SJCRH30 (cell line): ENCODE measurements around the gene UBA5. TPM values are rescaled to one million over a fixed set of nuclear protein-coding genes. Genes with fewer than 3 reads are reported as not detected.
A peak's percentile ranks its signal among the peaks of the same experiment; 100 is the strongest.

Source experiments
- DNase-seq, 2 experiments: peaks; one replicate each; pipeline ENCODE4 v3.0.0-alpha.2; 2015 to 2020
- H3K27ac ChIP-seq: fragments of 250-450 bp; sonication (Bioruptor Pico); 2 replicates; pipeline ENCODE4 v1.5.1; 2020; ENCODE audit warnings: mild to moderate bottlenecking, moderate library complexity
- H3K27me3 ChIP-seq: fragments of 250-450 bp; sonication (Bioruptor Pico); 2 replicates; pipeline ENCODE4 v1.5.1; 2020; ENCODE audit warnings: mild to moderate bottlenecking, moderate library complexity
- H3K36me3 ChIP-seq: fragments of 250-450 bp; sonication (Bioruptor Pico); 2 replicates; pipeline ENCODE4 v1.5.1; 2020; ENCODE audit warnings: mild to moderate bottlenecking, moderate library complexity
- H3K4me1 ChIP-seq: fragments of 250-450 bp; sonication (Bioruptor Pico); 2 replicates; pipeline ENCODE4 v1.5.1; 2020; ENCODE audit warnings: mild to moderate bottlenecking, moderate library complexity
- H3K4me3 ChIP-seq: fragments of 250-450 bp; sonication (Bioruptor Pico); 2 replicates; pipeline ENCODE4 v1.5.1; 2020; ENCODE audit warnings: mild to moderate bottlenecking, moderate library complexity
- H3K9me3 ChIP-seq: fragments of 250-450 bp; sonication (Bioruptor Pico); replicated peaks from 2 replicates; pipeline ENCODE4 v1.5.1; 2020; ENCODE audit warnings: mild to moderate bottlenecking, moderate library complexity
- total RNA-seq: library from RNA; depleted of rRNA; stranded (reverse); fragments of >200 nt; shearing (Covaris generic); gene quantifications from 2 replicates; pipeline ENCODE4 v1.2.3, GENCODE V29; 2014

The UBA5 gene
- total RNA-seq, 1 experiment from 2014 or later = 52.6 TPM

DNA sequence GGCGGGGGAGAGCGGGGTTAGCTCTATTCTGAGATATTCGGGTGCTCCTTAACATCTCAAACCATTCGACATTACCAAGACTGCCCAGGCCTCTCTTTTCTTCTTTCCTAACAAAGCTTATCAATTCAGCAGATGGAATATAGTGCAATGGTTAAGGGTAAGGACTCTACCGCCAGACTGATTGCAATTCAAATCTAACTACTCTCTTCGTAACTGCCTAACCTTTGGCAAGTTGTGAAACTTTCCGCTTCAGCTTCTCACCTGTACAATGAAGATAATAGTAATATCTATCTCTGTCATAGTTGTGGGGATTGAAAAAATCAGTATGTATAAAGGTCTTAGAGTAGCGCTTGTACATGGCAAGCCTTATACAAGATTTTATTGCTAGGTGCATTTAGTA lies 972 bp downstream of the UBA5 start:
- H3K27ac ChIP-seq = no peak overlapping the region
- H3K4me3 ChIP-seq = peak overlapping the region; percentile 99
- peaks cover 3% of the 10 kb centered on the region; the same call in 1 of the 2 replicates for H3K4me1 ChIP-seq
- peaks cover 3% of the 10 kb centered on the region; the same call in 1 of the 2 replicates for H3K36me3 ChIP-seq
- no peaks in the 10 kb centered on the region for H3K27me3 ChIP-seq
- no peaks in the 10 kb centered on the region for H3K9me3 ChIP-seq
- DNase-seq = peak in 1 of 2 experiments; percentile 6

DNA sequence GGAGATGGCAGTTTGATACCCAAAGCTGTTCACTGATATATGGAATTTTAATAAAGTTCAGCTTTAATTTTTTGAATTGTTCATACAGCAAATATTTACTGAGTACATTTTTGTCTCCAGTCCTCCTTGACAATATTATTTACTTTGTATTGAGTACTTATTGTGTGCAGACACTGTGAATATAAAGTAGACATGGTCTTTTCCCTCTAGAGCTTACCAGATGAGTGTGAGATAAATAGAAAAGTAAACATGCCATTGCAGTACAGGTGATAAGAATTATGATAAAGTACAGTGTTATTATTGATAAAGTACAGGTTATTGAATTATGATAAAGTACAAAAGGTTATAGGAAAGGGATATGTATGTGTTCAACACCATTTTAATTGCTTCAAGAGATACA lies 2.1 kb downstream of the UBA5 start:
- H3K9me3 ChIP-seq = no peaks in the 10 kb centered on the region
- H3K4me1 ChIP-seq = peaks cover 3% of the 10 kb centered on the region; the same call in 1 of the 2 replicates
- no peak for DNase-seq
- H3K27me3 ChIP-seq = no peaks in the 10 kb centered on the region
- H3K36me3 ChIP-seq = peaks cover 8% of the 10 kb centered on the region
- H3K4me3 ChIP-seq = no peak overlapping the region
- H3K27ac ChIP-seq = no peak overlapping the region

DNA sequence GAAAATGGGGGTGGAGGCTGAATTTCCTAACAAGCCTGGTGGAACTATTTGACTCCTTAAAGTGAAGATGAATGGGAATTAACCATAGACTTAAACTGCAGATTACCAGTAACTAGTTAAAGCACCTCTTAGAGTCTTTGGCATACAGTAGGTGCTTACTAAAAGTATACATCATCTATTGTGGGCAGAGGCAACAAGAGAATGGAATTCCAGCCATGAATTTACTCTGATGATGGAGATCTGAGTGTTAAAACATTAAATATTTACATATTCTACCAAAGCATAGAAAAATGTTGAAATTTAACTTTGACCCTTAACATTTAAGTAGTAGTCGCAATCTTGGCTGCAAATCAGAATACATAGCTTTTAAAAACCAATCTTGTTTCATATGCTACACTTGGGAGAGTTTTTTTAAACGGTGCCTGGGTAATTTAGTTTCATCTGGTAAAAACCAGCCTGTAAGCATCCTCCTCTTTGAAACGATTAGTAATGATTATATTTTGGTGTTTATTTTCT lies 5.2 kb downstream of the UBA5 start:
- no peak overlapping the region for H3K27ac ChIP-seq
- no peaks in the 10 kb centered on the region for H3K9me3 ChIP-seq
- H3K36me3 ChIP-seq = peaks cover 24% of the 10 kb centered on the region
- DNase-seq = no peak
- no peaks in the 10 kb centered on the region for H3K27me3 ChIP-seq
- H3K4me3 ChIP-seq = no peak overlapping the region
- no peaks in the 10 kb centered on the region for H3K4me1 ChIP-seq

DNA sequence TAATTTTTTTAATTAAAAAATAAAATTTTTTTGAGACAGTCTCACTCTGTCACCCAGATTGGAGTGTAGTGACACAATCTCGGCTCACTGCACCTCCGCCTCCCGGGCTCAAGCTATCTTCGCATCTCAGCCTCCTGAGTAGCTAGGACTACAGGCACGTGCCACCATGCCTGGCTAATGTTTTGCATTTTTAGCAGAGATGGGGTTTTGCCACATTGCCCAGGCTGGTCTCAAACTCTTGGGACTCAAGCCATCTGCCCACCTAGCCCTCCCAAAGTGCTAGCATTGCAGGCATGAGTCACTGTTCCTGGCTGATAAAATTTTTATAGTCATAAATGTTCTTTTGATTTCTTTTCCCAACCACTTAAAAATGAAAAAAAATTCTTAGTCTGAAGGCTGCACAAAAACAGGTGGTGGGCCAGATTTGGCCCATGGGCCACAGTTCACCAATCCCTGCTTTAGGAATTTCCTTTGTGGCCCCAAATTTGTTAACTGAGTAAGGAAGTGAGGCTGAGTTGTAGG lies 9.2 kb downstream of the UBA5 start:
- no peaks in the 10 kb centered on the region for H3K27me3 ChIP-seq
- H3K9me3 ChIP-seq = no peaks in the 10 kb centered on the region
- peaks cover 46% of the 10 kb centered on the region for H3K36me3 ChIP-seq
- DNase-seq = no peak
- no peaks in the 10 kb centered on the region for H3K4me1 ChIP-seq
- H3K27ac ChIP-seq = no peak overlapping the region
- no peak overlapping the region for H3K4me3 ChIP-seq

DNA sequence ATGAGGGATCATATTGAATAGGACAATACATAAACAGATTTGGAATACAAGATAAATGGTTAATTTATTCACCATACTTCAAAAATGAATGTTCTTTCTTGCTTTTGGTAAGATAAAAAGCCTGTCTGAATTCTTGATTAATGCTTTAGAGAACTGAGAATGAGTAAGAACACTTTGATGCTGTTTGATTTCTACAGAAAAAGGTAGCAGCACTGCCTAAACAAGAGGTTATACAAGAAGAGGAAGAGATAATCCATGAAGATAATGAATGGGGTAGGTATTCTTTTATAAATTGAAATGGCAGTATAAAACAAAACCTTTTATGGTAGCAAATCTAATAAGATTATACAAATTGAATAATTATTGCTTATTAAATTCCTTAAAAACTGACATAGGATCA lies 15.3 kb downstream of the UBA5 start:
- Histone ChIP-seq H3K36me3 (peaks cover 70% of the 10 kb centered on the region), H3K27me3 (no peaks in the 10 kb centered on the region), H3K4me3 (no peak overlapping the region), H3K27ac (no peak overlapping the region), H3K9me3 (no peaks in the 10 kb centered on the region), H3K4me1 (no peaks in the 10 kb centered on the region)
- DNase-seq = no peak

DNA sequence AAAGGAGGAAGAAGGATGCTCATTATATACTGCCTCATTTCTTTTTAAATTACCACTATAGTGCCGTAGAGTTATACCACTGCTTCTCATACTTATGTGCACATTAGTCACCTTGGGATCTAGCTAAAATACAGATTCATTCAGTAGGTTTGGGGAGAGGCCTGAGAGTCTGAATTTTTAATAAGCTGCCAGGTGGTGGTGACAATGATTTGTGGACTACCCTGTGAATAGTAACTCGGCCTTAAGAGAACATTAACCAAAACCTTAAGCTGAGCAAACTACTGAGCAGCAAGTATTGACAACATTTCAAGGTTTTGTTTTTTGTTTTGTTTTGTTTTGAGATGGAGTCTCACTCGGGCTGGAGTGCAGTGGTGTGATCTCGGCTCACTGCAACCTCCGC lies 19.8 kb downstream of the UBA5 start:
- peak in 1 of 2 experiments; percentile 15 for DNase-seq
- Histone ChIP-seq H3K4me3 (no peak overlapping the region), H3K9me3 (no peaks in the 10 kb centered on the region), H3K36me3 (peaks cover 70% of the 10 kb centered on the region), H3K27me3 (no peaks in the 10 kb centered on the region), H3K27ac (no peak overlapping the region), H3K4me1 (no peaks in the 10 kb centered on the region)

DNA sequence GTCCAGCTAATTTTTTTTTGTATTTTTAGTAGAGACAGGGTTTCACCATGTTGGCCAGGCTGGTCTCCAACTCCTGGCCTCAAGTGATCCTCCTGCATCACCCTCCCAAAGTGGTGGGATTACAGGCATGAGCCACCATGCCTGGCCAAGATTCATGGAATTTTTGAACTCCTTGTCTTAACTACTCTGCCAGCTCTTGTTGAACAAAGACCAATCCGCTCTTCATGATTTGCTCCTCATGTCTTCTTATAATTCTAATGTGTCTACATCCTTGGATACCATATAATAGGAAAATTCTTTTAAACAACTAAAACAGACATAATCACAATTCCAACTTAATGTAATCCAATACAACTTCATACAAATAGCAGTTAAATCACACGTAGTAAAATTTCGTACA lies 21.3 kb downstream of the UBA5 start:
- no peaks in the 10 kb centered on the region for H3K4me1 ChIP-seq
- no peak overlapping the region for H3K4me3 ChIP-seq
- H3K9me3 ChIP-seq = no peaks in the 10 kb centered on the region
- H3K36me3 ChIP-seq = peaks cover 58% of the 10 kb centered on the region
- no peaks in the 10 kb centered on the region for H3K27me3 ChIP-seq
- H3K27ac ChIP-seq = no peak overlapping the region
- no peak for DNase-seq

DNA sequence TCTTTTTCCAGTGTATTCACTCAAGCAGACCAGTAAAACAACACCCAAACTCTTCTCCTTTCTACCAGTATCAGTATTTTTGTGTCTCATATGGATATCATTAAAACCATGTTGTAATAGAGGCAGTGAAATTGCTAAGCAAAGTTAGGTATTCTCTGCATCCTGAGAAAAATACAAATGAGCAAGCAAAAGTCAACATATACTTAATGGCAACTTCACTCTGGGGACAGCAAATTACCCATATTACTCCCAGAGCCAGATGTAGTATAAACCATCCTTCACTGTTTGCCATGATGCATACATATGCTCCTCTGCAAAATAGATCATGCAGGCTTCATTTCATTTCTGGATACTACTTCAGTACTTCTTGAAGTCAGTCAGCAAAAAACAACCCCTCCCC lies 22.1 kb downstream of the UBA5 start:
- no peak for DNase-seq
- no peak overlapping the region for H3K27ac ChIP-seq
- no peaks in the 10 kb centered on the region for H3K9me3 ChIP-seq
- no peaks in the 10 kb centered on the region for H3K4me1 ChIP-seq
- no peaks in the 10 kb centered on the region for H3K27me3 ChIP-seq
- H3K36me3 ChIP-seq = peaks cover 54% of the 10 kb centered on the region
- no peak overlapping the region for H3K4me3 ChIP-seq

DNA sequence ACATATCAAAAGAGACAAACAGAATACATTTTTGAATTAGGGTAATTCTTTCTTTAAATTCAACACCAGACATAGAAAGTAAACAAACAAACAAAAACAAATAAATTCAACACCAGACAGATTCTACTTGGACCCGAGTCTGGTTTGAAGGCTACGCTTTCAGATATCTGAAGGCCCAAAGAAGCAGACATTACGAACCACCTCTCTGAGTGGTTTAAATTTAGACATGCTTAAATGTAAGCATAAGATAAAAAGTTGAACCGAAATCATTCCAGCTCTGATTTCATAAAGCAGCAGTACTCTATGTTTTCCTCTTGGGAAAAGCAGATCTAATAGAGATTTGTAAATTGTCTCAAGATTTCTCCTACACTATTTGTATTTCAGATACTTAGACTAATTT lies 29.9 kb downstream of the UBA5 start:
- Histone ChIP-seq H3K9me3 (no peaks in the 10 kb centered on the region), H3K4me3 (no peak overlapping the region), H3K36me3 (peaks cover 62% of the 10 kb centered on the region), H3K4me1 (no peaks in the 10 kb centered on the region), H3K27me3 (no peaks in the 10 kb centered on the region), H3K27ac (no peak overlapping the region)
- no peak for DNase-seq

DNA sequence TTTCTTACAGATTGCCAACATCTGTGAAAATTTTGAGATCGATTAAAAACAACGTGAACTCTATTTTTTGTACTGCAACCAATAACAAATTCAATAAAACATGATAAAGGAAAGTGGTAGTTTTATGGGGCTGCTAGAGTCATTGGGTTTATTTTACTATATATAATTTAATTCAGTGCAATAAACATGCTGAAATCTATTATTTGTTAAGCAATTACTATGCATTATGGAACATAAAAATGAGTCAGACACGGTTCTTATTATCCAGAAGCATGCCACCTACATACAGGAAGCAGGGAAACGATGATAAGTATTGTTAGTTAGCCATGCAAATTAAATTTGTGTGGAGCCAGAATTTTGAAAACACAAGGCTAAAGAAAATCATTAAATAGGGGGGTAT lies 34.9 kb downstream of the UBA5 start:
- Histone ChIP-seq H3K27ac (no peak overlapping the region), H3K4me3 (no peak overlapping the region), H3K27me3 (no peaks in the 10 kb centered on the region), H3K9me3 (no peaks in the 10 kb centered on the region), H3K4me1 (no peaks in the 10 kb centered on the region), H3K36me3 (peaks cover 57% of the 10 kb centered on the region)
- no peak for DNase-seq

DNA sequence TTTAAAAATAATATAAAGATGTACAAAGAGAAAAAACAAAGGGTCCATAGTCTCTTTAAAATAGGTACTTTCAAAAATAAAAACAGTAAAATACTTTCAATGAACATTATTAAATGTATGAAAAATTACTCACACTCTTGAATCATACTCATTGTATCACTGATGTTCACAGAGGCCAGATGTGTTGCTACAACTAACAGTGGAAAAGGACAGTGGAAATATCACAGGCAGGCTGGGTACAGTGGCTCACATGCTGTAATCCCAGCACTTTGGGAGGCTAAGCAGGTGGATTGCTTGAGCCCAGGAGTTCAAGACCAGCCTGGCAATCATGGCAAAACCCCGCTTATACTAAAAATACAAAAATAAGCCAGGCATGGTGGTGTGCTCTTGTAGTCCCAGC lies 35.3 kb downstream of the UBA5 start:
- Histone ChIP-seq H3K27me3 (no peaks in the 10 kb centered on the region), H3K9me3 (no peaks in the 10 kb centered on the region), H3K4me3 (no peak overlapping the region), H3K27ac (no peak overlapping the region), H3K36me3 (peaks cover 57% of the 10 kb centered on the region), H3K4me1 (no peaks in the 10 kb centered on the region)
- no peak for DNase-seq

DNA sequence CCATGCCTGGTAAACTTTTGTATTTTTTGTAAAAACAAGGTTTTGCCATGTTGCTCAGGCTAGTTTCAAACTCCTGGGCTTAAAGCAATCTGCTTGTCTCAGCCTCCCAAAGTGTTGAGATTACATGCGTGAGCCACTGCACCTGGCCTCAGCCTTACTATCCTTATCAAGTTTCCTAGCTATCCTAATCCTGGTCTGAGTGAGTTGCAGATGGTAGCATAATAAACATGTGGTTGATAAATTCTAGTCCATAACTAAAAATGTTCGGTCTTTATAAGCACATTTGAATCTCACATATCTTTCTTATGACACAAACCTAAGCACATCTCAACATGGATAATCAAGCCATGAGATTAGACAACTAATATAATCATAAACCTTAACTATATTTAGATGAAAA lies 43.6 kb downstream of the UBA5 start:
- no peak overlapping the region for H3K4me3 ChIP-seq
- H3K27ac ChIP-seq = no peak overlapping the region
- DNase-seq = no peak
- H3K27me3 ChIP-seq = no peaks in the 10 kb centered on the region
- no peaks in the 10 kb centered on the region for H3K9me3 ChIP-seq
- H3K4me1 ChIP-seq = no peaks in the 10 kb centered on the region
- peaks cover 45% of the 10 kb centered on the region for H3K36me3 ChIP-seq

DNA sequence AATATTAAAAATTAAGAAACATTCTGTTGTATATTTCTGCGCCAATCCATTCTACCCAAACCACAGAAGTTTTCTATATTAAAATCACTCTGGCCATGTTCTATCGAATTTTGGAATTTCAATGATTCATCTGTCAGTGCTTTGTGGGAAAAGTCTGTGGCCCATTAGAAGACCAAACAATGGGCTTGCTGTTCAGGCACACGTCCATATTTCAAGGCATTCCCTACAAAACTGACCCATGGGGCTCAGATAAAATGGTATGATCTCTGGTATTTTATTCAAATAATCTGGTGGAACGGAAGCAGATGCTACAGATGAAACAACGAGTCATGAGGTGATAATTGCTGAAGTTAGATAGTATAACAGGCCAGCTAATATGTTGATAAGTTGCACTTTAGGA lies 49.6 kb downstream of the UBA5 start:
- Histone ChIP-seq H3K27ac (no peak overlapping the region), H3K4me1 (no peaks in the 10 kb centered on the region), H3K4me3 (no peak overlapping the region), H3K36me3 (peaks cover 33% of the 10 kb centered on the region), H3K27me3 (no peaks in the 10 kb centered on the region), H3K9me3 (no peaks in the 10 kb centered on the region)
- no peak for DNase-seq

DNA sequence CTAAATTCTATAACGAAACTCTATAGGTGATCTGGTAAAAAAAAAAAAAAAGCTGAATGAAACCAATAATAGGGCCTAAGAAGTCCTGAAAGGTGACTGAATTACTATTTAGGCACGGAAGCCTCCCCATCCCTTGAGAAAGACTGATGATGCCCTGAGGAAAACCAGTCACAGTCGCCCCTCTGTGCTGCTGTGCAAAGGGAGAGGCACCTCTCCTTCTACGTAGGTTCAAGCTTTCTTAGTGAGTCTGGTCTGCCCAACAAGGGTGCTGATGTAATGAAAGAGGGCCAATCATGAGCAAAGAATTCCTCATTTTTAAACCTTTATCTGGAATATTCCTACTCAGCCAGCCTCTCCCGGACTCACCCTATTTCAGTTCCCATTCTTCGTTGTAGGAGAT lies 50.2 kb downstream of the UBA5 start:
- no peak overlapping the region for H3K27ac ChIP-seq
- H3K9me3 ChIP-seq = no peaks in the 10 kb centered on the region
- H3K27me3 ChIP-seq = no peaks in the 10 kb centered on the region
- no peaks in the 10 kb centered on the region for H3K4me1 ChIP-seq
- peaks cover 33% of the 10 kb centered on the region for H3K36me3 ChIP-seq
- DNase-seq = no peak
- H3K4me3 ChIP-seq = no peak overlapping the region

DNA sequence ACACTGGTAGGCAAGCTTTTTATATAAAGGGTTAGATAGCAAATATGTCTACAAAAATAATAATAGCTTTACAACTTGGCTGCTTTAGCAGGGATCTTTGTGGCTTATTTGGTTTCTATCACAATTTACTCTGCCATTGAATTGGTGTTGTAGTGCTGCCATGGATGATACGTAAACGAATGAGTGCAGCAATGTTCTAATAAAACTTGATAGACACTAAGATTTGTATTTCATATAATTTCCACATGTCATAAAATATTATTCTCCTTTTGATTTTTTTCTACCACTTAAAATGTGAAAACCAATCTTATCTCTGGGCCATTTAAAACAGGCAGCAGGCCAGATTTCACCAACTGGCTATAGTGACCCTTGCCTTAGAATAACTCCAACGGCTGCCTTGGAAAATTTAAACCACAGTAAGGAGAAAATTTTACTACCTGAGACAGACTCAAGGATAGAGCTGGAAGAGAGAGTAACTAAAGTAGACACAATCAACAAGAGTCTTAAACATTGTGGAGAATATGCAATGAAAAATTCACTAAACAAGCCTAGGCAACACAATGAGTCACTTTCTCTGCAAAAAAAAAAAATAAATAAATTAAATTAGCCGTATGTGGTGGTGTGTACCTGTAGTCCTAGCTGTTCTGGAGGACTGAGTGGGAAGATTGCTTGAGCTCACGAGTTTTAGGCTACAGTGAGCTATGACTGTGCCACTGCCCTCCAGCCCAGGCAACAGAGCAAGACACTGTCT lies 54.0 kb downstream of the UBA5 start:
- H3K4me3 ChIP-seq = no peak overlapping the region
- no peaks in the 10 kb centered on the region for H3K4me1 ChIP-seq
- peaks cover 35% of the 10 kb centered on the region for H3K36me3 ChIP-seq
- H3K27ac ChIP-seq = no peak overlapping the region
- no peaks in the 10 kb centered on the region for H3K27me3 ChIP-seq
- H3K9me3 ChIP-seq = no peaks in the 10 kb centered on the region
- no peak for DNase-seq

DNA sequence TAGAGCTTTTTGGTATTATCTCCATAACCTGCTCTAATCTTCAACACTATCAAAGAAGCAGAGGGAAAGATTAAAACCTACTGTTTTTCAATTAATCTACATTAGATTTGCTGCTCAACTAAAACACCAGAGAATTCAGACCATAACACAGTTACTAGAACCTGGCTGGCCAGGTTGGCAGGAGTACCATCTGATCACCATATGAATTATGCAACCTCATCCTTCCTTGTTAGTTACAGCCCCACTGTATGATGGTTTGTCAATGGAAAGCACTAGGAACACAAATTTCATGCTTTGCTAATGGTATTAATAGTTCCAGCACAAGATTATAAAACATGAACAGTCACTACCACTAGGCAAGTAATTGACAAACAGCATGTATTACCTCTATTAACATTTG lies 56.2 kb downstream of the UBA5 start:
- no peaks in the 10 kb centered on the region for H3K27me3 ChIP-seq
- H3K9me3 ChIP-seq = no peaks in the 10 kb centered on the region
- H3K4me1 ChIP-seq = peaks cover 9% of the 10 kb centered on the region; the same call in 1 of the 2 replicates
- H3K4me3 ChIP-seq = no peak overlapping the region
- no peak for DNase-seq
- no peak overlapping the region for H3K27ac ChIP-seq
- H3K36me3 ChIP-seq = peaks cover 30% of the 10 kb centered on the region
